Endothelial cell of umbilical vein (primary cell): ENCODE results near the gene RASGRF2. TPM values are rescaled to one million over a fixed set of nuclear protein-coding genes. Genes with fewer than 3 reads are reported as not detected.

Experiments used
- BruUV-seq: library from RNA; stranded (reverse); fragments of 400-500 nt; replicated peaks from 2 replicates; lab custom pipeline; 2021; lab: Mats Ljungman, UMichigan
- CTCF ChIA-PET: fragments of 300-600, 350-600 bp; sonication (Branson Sonifier 250); formaldehyde crosslinking; loops from one replicate; lab custom pipeline; 2021; ENCODE audit warnings: antibody characterized with exemption, inconsistent platforms; lab: Charles Lee
- POLR2A ChIA-PET: fragments of 300-600, 350-600 bp; sonication (Branson Sonifier 250); formaldehyde crosslinking; loops from one replicate; lab custom pipeline; 2021; ENCODE audit warnings: antibody characterized with exemption, inconsistent platforms; lab: Charles Lee
- DNase-seq: peaks from one replicate; pipeline ENCODE4 v3.0.0-alpha.2; 2011; ENCODE audit warnings: low read depth, low spot score
- FAIRE-seq: peaks from 2 replicates; lab custom pipeline; 2011; peaks lifted over from hg19 to GRCh38; lab: Jason Lieb, UNC
- H2AFZ ChIP-seq: 2 replicates; pipeline ENCODE4 v1.6.0; 2012; ENCODE audit warnings: low read depth, low read length, control low read depth, inconsistent platforms
- H3K27ac ChIP-seq: 2 replicates; pipeline ENCODE4 v1.5.1; 2011; ENCODE audit warnings: low read depth, mild to moderate bottlenecking, control low read depth, low read length, moderate library complexity; ENCODE audit not compliant: insufficient read depth
- H3K27me3 ChIP-seq, 2 experiments: 2 replicates each; pipeline versions ENCODE4 v1.6.0 to v1.6.1; 2011; ENCODE audit warnings: low read length in 2 of 2, mixed read lengths in 1 of 2; ENCODE audit not compliant: control insufficient read depth in 2 of 2, insufficient read depth in 2 of 2
- H3K36me3 ChIP-seq, 2 experiments: 2 replicates in 1 of 2; 3 replicates in 1 of 2; pipeline ENCODE4 v1.5.1; 2011; ENCODE audit warnings: low read length in 2 of 2, mild to moderate bottlenecking in 1 of 2, moderate library complexity in 1 of 2; ENCODE audit not compliant: control insufficient read depth in 2 of 2, insufficient read depth in 2 of 2; ENCODE audit errors: extremely low read depth in 1 of 2
- H3K4me1 ChIP-seq: 3 replicates; pipeline ENCODE4 v1.5.1; 2011; ENCODE audit warnings: mild to moderate bottlenecking, low read length; ENCODE audit not compliant: control insufficient read depth, insufficient read depth; ENCODE audit errors: extremely low read depth
- H3K4me2 ChIP-seq: 2 replicates; pipeline ENCODE4 v1.6.1; 2011; ENCODE audit warnings: low read length, control low read depth, mixed read lengths; ENCODE audit not compliant: insufficient read depth
- H3K4me3 ChIP-seq, 3 experiments: fragments of 200-600 bp in 1 of 3; sonication (generic), shearing (Covaris generic) in 1 of 3; replicated peaks in 1 of 3; 2 replicates each; pipeline ENCODE4 v1.5.1; 2011 to 2016; ENCODE audit warnings: control low read depth in 3 of 3, low read length in 3 of 3, mild to moderate bottlenecking in 2 of 3, inconsistent platforms in 1 of 3, low read depth in 1 of 3, moderate library complexity in 1 of 3; ENCODE audit not compliant: insufficient read depth in 1 of 3
- H3K79me2 ChIP-seq: 2 replicates; pipeline ENCODE4 v1.6.0; 2012; ENCODE audit warnings: low read length, inconsistent platforms; ENCODE audit not compliant: control insufficient read depth, insufficient read depth
- H3K9ac ChIP-seq: replicated peaks from 2 replicates; pipeline ENCODE3; 2011; ENCODE audit warnings: low read length, control low read depth; ENCODE audit not compliant: insufficient read depth; ENCODE audit errors: extremely low read depth
- H3K9me1 ChIP-seq: replicated peaks from 3 replicates; pipeline ENCODE4 v1.6.0; 2011; ENCODE audit warnings: mild to moderate bottlenecking, low read length; ENCODE audit not compliant: control insufficient read depth, insufficient read depth; ENCODE audit errors: extremely low read depth
- H3K9me3 ChIP-seq: replicated peaks from 2 replicates; pipeline ENCODE4 v1.5.1; 2012; ENCODE audit warnings: low read length, inconsistent platforms; ENCODE audit not compliant: control insufficient read depth, insufficient read depth
- H4K20me1 ChIP-seq: replicated peaks from 2 replicates; pipeline ENCODE3; 2011; ENCODE audit warnings: mild to moderate bottlenecking, low read length; ENCODE audit not compliant: control insufficient read depth, insufficient read depth; ENCODE audit errors: extremely low read depth
- CTCF ChIP-seq, 2 donors: IDR thresholded peaks; 1 replicate in 1 of 2; 2 replicates in 1 of 2; pipeline ENCODE4 v1.5.1; 2011; ENCODE audit warnings: low read length in 2 of 2, mild to moderate bottlenecking in 2 of 2, moderate library complexity in 2 of 2, control low read depth in 1 of 2, inconsistent platforms in 1 of 2, low read depth in 1 of 2; ENCODE audit not compliant: insufficient read depth in 1 of 2; ENCODE audit errors: extremely low read depth in 1 of 2
- MAX ChIP-seq: IDR thresholded peaks from 2 replicates; pipeline ENCODE4 v1.6.1; 2011; ENCODE audit not compliant: insufficient read depth, insufficient read length
- MYC ChIP-seq: IDR thresholded peaks from one replicate; pipeline ENCODE4 v1.6.1; 2011; ENCODE audit warnings: mild to moderate bottlenecking, low read depth, low read length
- POLR2A ChIP-seq: IDR thresholded peaks from 2 replicates; pipeline ENCODE4 v1.6.1; 2012; ENCODE audit warnings: low read depth, mild to moderate bottlenecking, control low read depth, low read length
- POLR2AphosphoS5 ChIP-seq: IDR thresholded peaks from 2 replicates; pipeline ENCODE4 v1.6.1; 2012; ENCODE audit warnings: low read depth, mild to moderate bottlenecking, control low read depth, low read length, moderate library complexity; ENCODE audit not compliant: insufficient read depth
- dilution Hi-C: fragments of 300-500 bp; cut with MboI; formaldehyde crosslinking; loops from one replicate; pipeline ENCODE4 v1.15.0; 2019; ENCODE audit warnings: low sequenced_read_pairs; ENCODE audit not compliant: extremely low pct_ligation_motif_present
- intact Hi-C: fragments of 100-400 bp; cut with micrococcal nuclease; formaldehyde crosslinking; loops from one replicate; pipeline ENCODE4 v1.10.0; 2022
- polyA plus RNA-seq, 4 experiments: library from polyadenylated mRNA; depleted of rRNA in 3 of 4; stranded (reverse) in 3 of 4; unstranded in 1 of 4; fragments of >200 nt; gene quantifications; 2 replicates each; pipeline versions ENCODE4 v1.2.1 to v1.2.3, GENCODE V29; 2011 to 2012; ENCODE audit warnings: missing spikeins in 1 of 4
- total RNA-seq: library from RNA; stranded (reverse); gene quantifications from 2 replicates; pipeline ENCODE4 v1.2.3, GENCODE V29; 2021

Gene RASGRF2
- total and polyA plus RNA-seq, 2 donors (not counting 3 experiments of a cell fraction or from before 2014, with no cell fraction given) = 0.41 to 4.0 TPM

GRCh38 chr5:81161012-81161601 lies 200.9 kb downstream of the RASGRF2 start:
- H4K20me1 ChIP-seq = no peaks in the 10 kb centered on the region
- FAIRE-seq = no peak
- no peak overlapping the region for H3K27ac ChIP-seq

More at GRCh38 chr5:81161012-81161601, 200.9 kb downstream of the RASGRF2 start:
- TF ChIP-seq MYC (no peak), POLR2A (no peak), CTCF (IDR thresholded peaks at IDR 0.05; ENCODE audit: extremely low read depth in 1 of 2, insufficient read depth in 1 of 2, low read depth in 1 of 2, low read length in 2 of 2) (no peak), MAX (no peak), POLR2AphosphoS5 (no peak)
- Histone ChIP-seq H3K27me3 (no peaks in the 10 kb centered on the region), H3K36me3 (no peaks in the 10 kb centered on the region), H3K4me3 (no peak overlapping the region), H2AFZ (no peak overlapping the region), H3K4me1 (no peaks in the 10 kb centered on the region), H3K9ac (no peak overlapping the region), H3K9me1 (no peaks in the 10 kb centered on the region), H3K9me3 (no peaks in the 10 kb centered on the region), H3K79me2 (no peaks in the 10 kb centered on the region), H3K4me2 (no peak overlapping the region)
- CTCF ChIA-PET = interaction anchor here (0.7 to 1.2 kb wide), 4 partner anchors 9 to 489 kb away, joined by 3 to 4 read pairs (median 4); no protein-coding TSS in a partner anchor
- dilution Hi-C loops (no loop called here), intact Hi-C loops (no loop called here)
- POLR2A ChIA-PET = no interaction called here
- BruUV-seq = no TSS peak
- DNase-seq = no peak
